T-helper 1 cell treated with Interleukin-12 subunit alpha and Interleukin-12 subunit beta and Interleukin-4 antibody, amounts not matched to agents 30 μg/mL and 1 μg/mL, for 36 hours (primary cell): ENCODE data around the gene FHOD1.
A peak's percentile ranks its signal among the peaks of the same experiment; 100 is the strongest.

Source experiments
- H3K27ac Mint-ChIP-seq: one replicate; pipeline ENCODE4 v1.8.0; 2021; ENCODE audit warnings: mild to moderate bottlenecking, mixed read lengths
- H3K27me3 Mint-ChIP-seq: one replicate; pipeline ENCODE4 v1.8.0; 2021; ENCODE audit warnings: low read depth, mixed read lengths
- H3K36me3 Mint-ChIP-seq: one replicate; pipeline ENCODE4 v1.8.0; 2021; ENCODE audit warnings: low read depth, mixed read lengths
- H3K4me1 Mint-ChIP-seq: one replicate; pipeline ENCODE4 v1.8.0; 2021; ENCODE audit warnings: low read depth, mixed read lengths
- H3K4me3 Mint-ChIP-seq: one replicate; pipeline ENCODE4 v1.8.0; 2021; ENCODE audit warnings: mild to moderate bottlenecking, moderate library complexity, mixed read lengths
- H3K9me3 Mint-ChIP-seq: one replicate; pipeline ENCODE4 v1.8.0; 2021; ENCODE audit warnings: mixed read lengths

Gene FHOD1

GRCh38 chr16:67216612-67217490 is 30.4 kb downstream of the FHOD1 start:
- Mint-ChIP-seq H3K27ac (no peak overlapping the region), H3K27me3 (no peaks in the 10 kb centered on the region), H3K36me3 (no peaks in the 10 kb centered on the region), H3K9me3 (no peaks in the 10 kb centered on the region), H3K4me1 (peaks cover 16% of the 10 kb centered on the region), H3K4me3 (no peak overlapping the region)

GRCh38 chr16:67215706-67216105 is 31.6 kb downstream of the FHOD1 start:
- H3K9me3 Mint-ChIP-seq = no peaks in the 10 kb centered on the region
- peaks cover 16% of the 10 kb centered on the region for H3K4me1 Mint-ChIP-seq
- H3K36me3 Mint-ChIP-seq = no peaks in the 10 kb centered on the region
- no peak overlapping the region for H3K4me3 Mint-ChIP-seq
- no peaks in the 10 kb centered on the region for H3K27me3 Mint-ChIP-seq
- peak overlapping the region; percentile 26 for H3K27ac Mint-ChIP-seq

- H3K4me3 Mint-ChIP-seq = no peak overlapping the region
- no peaks in the 10 kb centered on the region for H3K9me3 Mint-ChIP-seq
- H3K27ac Mint-ChIP-seq = no peak overlapping the region
These were observed 33.9 kb downstream of the FHOD1 start for GRCh38 chr16:67213197-67214019.

GRCh38 chr16:67212766-67213165 is 34.5 kb downstream of the FHOD1 start:
- Mint-ChIP-seq H3K27me3 (no peaks in the 10 kb centered on the region), H3K36me3 (no peaks in the 10 kb centered on the region), H3K4me1 (peaks cover 15% of the 10 kb centered on the region), H3K27ac (no peak overlapping the region), H3K9me3 (no peaks in the 10 kb centered on the region), H3K4me3 (no peak overlapping the region)

More at GRCh38 chr16:67213197-67214019, 33.9 kb downstream of the FHOD1 start:
- Mint-ChIP-seq H3K36me3 (no peaks in the 10 kb centered on the region), H3K4me1 (peaks cover 16% of the 10 kb centered on the region), H3K27me3 (no peaks in the 10 kb centered on the region)

DNA sequence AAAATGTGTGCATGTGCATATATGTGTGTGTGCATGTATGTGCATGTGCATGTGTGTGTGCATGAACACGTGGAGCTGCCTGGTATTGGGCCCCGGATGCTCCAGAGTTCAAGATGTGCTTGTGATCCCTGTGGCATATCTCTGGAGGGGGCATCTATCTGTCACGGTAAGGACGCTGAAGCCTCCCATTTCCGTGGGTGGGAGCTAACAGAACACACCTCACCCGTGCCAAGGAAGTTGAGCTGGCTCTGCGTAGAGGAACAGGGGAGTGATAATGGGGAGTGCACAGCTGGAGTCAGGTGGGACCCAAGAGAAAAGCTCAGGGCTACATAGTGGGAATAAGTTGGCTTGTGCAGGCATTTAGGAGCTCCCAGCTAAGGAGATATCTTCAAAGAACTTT is 35.6 kb downstream of the FHOD1 start:
- Mint-ChIP-seq H3K36me3 (peaks cover 3% of the 10 kb centered on the region), H3K27me3 (no peaks in the 10 kb centered on the region), H3K4me1 (peaks cover 4% of the 10 kb centered on the region), H3K27ac (no peak overlapping the region), H3K9me3 (no peaks in the 10 kb centered on the region), H3K4me3 (no peak overlapping the region)

DNA sequence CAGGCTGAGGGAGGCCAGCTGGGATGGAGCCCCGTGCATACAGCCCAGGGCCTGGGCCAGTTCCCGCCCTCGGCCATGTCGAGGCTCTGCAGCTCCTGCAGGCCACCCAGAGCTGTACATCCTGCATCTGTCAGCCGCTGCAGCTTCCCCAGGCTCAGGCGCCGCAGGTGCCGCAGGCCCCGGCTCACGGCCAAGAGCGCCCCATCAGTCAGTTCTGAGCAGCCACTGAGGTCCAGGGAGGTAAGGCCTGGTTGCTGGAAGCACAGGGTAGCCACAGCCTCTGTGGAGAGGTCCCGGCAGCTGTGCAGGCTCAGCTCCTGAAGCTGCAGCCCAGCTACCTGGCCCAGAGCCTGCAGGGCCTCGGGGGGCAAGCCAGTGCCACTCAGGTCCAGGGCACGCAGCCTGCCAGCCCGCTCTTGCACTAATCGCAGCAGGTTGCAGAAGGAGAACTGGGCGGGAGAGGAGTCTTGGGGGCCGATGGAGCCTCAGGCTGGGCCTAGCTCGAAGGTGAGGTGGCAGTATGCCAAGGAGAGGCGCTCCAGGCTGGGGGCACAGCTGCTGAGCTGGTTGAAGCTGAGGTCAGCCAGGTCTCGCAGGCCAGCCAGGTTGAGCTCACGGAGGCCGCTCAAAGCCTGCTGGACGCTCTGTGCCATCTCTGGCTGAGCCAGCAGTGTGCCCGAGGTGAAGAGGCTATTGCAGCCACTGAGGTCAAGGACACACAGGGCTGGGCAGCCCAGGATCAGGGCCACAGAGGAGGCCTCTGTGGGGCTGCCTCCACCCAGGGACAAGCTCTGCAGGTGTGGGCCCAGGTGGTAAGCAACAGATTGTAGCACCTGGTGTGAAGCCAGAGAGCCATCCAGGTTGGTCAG is 37.0 kb downstream of the FHOD1 start:
- peaks cover 3% of the 10 kb centered on the region for H3K36me3 Mint-ChIP-seq
- no peaks in the 10 kb centered on the region for H3K27me3 Mint-ChIP-seq
- no peaks in the 10 kb centered on the region for H3K9me3 Mint-ChIP-seq
- H3K27ac Mint-ChIP-seq = no peak overlapping the region
- no peak overlapping the region for H3K4me3 Mint-ChIP-seq
- H3K4me1 Mint-ChIP-seq = no peaks in the 10 kb centered on the region

GRCh38 chr16:67209565-67209964 is 37.7 kb downstream of the FHOD1 start:
- H3K9me3 Mint-ChIP-seq = no peaks in the 10 kb centered on the region
- no peaks in the 10 kb centered on the region for H3K27me3 Mint-ChIP-seq
- H3K4me1 Mint-ChIP-seq = no peaks in the 10 kb centered on the region
- no peak overlapping the region for H3K27ac Mint-ChIP-seq
- H3K4me3 Mint-ChIP-seq = no peak overlapping the region
- peaks cover 3% of the 10 kb centered on the region for H3K36me3 Mint-ChIP-seq

DNA sequence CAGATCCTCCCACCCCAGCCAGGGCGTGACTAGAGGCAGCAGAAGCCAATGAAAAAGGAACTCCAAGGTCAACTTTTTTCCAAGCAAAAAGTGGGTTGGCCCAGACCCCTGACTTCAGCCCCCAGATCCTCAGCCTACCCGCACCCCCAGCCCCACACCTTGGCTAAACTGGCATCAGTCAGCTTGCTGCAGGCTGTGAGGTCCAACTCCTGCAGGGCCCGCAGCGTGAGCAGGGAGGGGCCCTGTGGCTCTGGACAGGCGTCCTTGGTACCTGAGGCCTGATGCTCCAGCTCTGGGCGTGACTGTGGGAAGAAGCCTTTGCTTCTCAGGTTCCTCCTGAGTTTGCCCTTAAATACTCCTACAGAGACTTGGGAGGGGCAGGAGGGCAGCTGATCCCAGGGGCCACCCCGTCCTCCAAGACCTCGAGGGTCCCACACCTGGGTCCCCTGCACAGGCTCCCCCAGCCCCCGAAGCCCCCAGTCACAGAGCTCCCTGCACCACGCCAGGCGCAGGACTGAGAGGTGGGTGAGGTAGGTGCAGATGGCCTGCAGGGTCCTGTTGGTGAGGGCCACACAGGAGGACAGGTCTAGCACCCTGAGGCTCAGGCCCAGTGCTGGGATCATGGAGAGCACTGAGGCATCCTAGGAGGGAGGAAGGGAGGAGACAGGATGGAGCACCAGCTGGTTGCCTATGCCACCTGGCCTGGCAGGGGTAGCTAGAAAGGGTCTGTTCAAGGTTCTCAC is 39.0 kb downstream of the FHOD1 start:
- H3K9me3 Mint-ChIP-seq = no peaks in the 10 kb centered on the region
- no peaks in the 10 kb centered on the region for H3K27me3 Mint-ChIP-seq
- no peak overlapping the region for H3K4me3 Mint-ChIP-seq
- H3K27ac Mint-ChIP-seq = no peak overlapping the region
- no peaks in the 10 kb centered on the region for H3K4me1 Mint-ChIP-seq
- peaks cover 3% of the 10 kb centered on the region for H3K36me3 Mint-ChIP-seq

DNA sequence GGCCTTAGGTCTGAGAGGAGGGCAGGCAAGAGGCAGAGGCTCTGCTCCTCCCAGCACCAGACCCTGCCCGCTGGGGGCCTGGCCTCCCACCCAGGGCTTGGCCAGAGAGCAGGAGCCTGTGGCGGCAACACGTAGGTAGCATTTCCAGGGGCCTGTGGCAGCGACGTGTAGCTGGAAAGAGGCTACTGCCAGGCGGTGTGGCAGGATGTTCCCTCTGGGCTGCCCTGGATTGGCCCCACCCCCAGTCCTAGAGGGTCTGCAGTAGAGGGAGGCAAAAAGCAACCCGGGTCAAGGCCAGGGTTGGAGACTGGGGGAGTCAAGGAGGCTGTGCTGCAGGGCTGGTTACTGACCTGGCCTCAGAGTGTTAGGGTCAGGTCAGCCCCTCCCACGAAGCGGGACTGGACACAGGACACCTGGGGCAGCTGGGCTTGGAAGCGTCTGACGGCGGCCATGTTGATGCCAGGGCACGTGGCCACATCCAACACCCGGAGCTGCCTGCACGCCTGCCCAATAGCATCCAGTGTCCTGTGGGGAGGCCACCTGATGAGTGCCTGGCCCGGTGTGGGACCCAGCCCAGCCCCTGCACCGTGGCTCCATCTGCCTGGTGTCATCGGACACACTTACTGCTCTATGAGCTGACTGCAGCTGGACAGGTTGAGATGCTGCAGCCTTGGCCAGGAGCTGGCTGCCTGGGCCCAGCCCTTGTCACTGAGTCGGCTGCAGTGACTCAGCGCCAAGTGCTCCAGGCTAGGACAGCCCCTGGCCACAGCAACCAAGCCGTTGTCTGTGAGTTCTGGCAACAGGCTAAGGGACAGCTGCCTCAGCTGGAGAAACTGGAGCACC is 39.8 kb downstream of the FHOD1 start:
- Mint-ChIP-seq H3K27me3 (no peaks in the 10 kb centered on the region), H3K4me1 (no peaks in the 10 kb centered on the region), H3K27ac (no peak overlapping the region), H3K4me3 (no peak overlapping the region), H3K36me3 (peaks cover 3% of the 10 kb centered on the region), H3K9me3 (no peaks in the 10 kb centered on the region)

DNA sequence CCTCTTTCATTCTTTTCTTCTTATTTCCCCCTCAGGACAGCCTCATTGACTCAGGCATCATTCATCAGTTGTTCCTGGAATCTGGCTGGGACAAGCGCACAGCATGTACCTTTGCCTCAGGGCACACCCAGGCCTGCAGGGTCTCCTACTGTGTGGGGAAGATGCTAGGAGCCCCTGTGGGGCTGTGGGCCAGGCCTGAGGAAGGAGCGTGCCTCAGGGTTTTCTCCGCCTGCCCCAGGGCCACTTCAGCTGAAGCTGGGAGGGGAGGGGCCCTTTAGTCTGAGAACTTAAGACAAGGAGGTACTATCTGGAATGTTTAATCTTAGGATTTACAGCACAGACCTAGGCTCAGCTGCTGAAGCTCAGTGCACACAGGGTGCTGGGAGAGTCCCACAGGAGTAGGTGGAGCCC is 40.4 kb downstream of the FHOD1 start:
- no peaks in the 10 kb centered on the region for H3K27me3 Mint-ChIP-seq
- H3K27ac Mint-ChIP-seq = no peak overlapping the region
- no peak overlapping the region for H3K4me3 Mint-ChIP-seq
- H3K9me3 Mint-ChIP-seq = no peaks in the 10 kb centered on the region
- H3K4me1 Mint-ChIP-seq = no peaks in the 10 kb centered on the region
- peaks cover 3% of the 10 kb centered on the region for H3K36me3 Mint-ChIP-seq

DNA sequence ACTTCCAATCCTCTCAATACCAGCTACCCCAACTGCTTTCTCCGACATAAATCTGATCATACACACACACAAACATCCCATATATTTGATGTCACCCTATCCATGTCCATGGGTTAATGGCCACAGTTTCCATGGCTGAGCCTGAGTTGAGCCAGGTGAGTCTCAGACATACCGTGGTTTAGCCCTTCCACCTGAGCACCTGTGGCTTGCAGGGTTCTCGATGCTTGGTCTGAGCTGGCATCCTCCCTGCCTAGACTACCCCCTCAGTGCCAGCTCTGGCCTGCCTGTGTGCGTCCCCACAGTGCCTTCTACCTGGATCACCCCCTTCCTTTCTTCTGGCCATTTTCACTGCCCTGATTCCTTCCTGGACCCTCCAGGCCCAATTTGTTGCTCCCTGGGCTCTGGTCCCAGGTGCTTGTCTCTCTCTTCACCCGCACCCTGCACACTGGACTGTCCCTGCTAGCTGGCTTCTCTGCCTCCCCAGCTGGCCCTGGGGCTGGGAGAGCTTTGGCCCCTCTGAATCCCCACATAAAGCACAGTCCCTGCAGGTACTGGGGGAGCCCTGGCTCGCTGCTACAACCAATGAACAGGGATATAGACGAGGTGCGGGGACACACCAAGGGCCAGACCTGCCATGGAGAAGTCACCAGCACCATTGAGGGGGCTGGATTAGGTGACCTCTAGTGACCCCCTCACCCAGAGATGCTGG is 41.0 kb downstream of the FHOD1 start:
- Mint-ChIP-seq H3K36me3 (peaks cover 3% of the 10 kb centered on the region), H3K9me3 (no peaks in the 10 kb centered on the region), H3K27me3 (no peaks in the 10 kb centered on the region), H3K27ac (no peak overlapping the region), H3K4me1 (no peaks in the 10 kb centered on the region), H3K4me3 (no peak overlapping the region)

- Mint-ChIP-seq H3K9me3 (no peaks in the 10 kb centered on the region), H3K4me1 (no peaks in the 10 kb centered on the region), H3K4me3 (no peak overlapping the region), H3K27me3 (no peaks in the 10 kb centered on the region), H3K36me3 (peaks cover 5% of the 10 kb centered on the region), H3K27ac (no peak overlapping the region)
These were observed 43.2 kb downstream of the FHOD1 start for GRCh38 chr16:67204076-67204475.
